B cell (primary cell): ENCODE measurements around the gene DSG3. TPM values are rescaled to one million over a fixed set of nuclear protein-coding genes. Genes with fewer than 3 reads are reported as not detected.

ENCODE experiments used
- ATAC-seq: fragments of 200-7000 bp; cut with Tn5 transposase; one replicate; pipeline ENCODE4 v1.10.0; 2021; ENCODE audit warnings: low read depth, mild to moderate bottlenecking, moderate number of reproducible peaks, moderate library complexity
- CTCF ChIA-PET: fragments of 350-600 bp; sonication (Branson Sonifier 250); formaldehyde crosslinking; loops from one replicate; lab custom pipeline; 2021; ENCODE audit warnings: antibody characterized with exemption, inconsistent platforms; lab: Charles Lee
- POLR2A ChIA-PET: fragments of 350-600 bp; sonication (Branson Sonifier 250); formaldehyde crosslinking; loops from one replicate; lab custom pipeline; 2021; ENCODE audit warnings: antibody characterized with exemption; lab: Charles Lee
- DNase-seq: peaks from one replicate; pipeline ENCODE4 v3.0.0; 2013
- H2AFZ ChIP-seq: 2 replicates; pipeline ENCODE4 v1.6.1; 2012; ENCODE audit warnings: mild to moderate bottlenecking, low read depth, low read length; ENCODE audit not compliant: insufficient read depth, poor library complexity, severe bottlenecking
- H3K27ac ChIP-seq, 2 donors: 1 replicate in 1 of 2; 2 replicates in 1 of 2; pipeline ENCODE4 v1.5.1; 2012 to 2013; ENCODE audit warnings: low read length in 2 of 2, mild to moderate bottlenecking in 2 of 2, moderate library complexity in 1 of 2
- H3K27me3 ChIP-seq, 4 experiments: fragments of 200-600 bp in 1 of 4; sonication (generic) in 1 of 4; replicated peaks in 1 of 4; 1 replicate in 2 of 4; 2 replicates in 2 of 4; pipeline versions ENCODE4 v1.6.1 to v1.7.0; 2013 to 2016; ENCODE audit warnings: low read length in 3 of 4, mild to moderate bottlenecking in 2 of 4, mixed read lengths in 1 of 4, moderate library complexity in 1 of 4; ENCODE audit not compliant: insufficient read depth in 4 of 4, control insufficient read depth in 3 of 4; ENCODE audit errors: control extremely low read depth in 1 of 4
- H3K36me3 ChIP-seq, 2 experiments: replicated peaks in 1 of 2; 1 replicate in 1 of 2; 2 replicates in 1 of 2; pipeline versions ENCODE4 v1.6.1 to v1.7.1; 2013; ENCODE audit warnings: low read length in 1 of 2; ENCODE audit not compliant: insufficient read depth in 2 of 2, control insufficient read depth in 1 of 2; ENCODE audit errors: control extremely low read depth in 1 of 2, extremely low read depth in 1 of 2
- H3K4me1 ChIP-seq, 2 donors: fragments of 200-600 bp in 1 of 2; sonication (generic) in 1 of 2; 1 replicate in 1 of 2; 2 replicates in 1 of 2; pipeline versions ENCODE4 v1.5.1 to v1.6.1; 2013 to 2017; ENCODE audit warnings: low read length in 2 of 2; ENCODE audit not compliant: control insufficient read depth in 2 of 2, insufficient read depth in 2 of 2
- H3K4me2 ChIP-seq: replicated peaks from 2 replicates; pipeline ENCODE3; 2012; ENCODE audit warnings: mild to moderate bottlenecking, low read depth, low read length; ENCODE audit not compliant: poor library complexity, severe bottlenecking
- H3K4me3 ChIP-seq, 5 experiments: fragments of 200-600 bp in 1 of 5; sonication (generic) in 1 of 5; 1 replicate in 3 of 5; 2 replicates in 2 of 5; pipeline versions ENCODE4 v1.5.1 to v1.7.0; 2011 to 2016; ENCODE audit warnings: low read length in 4 of 5, mild to moderate bottlenecking in 4 of 5, low read depth in 2 of 5, control low read depth in 1 of 5, moderate library complexity in 1 of 5; ENCODE audit not compliant: insufficient read depth in 1 of 5; ENCODE audit errors: control extremely low read depth in 1 of 5, extremely low read depth in 1 of 5
- H3K79me2 ChIP-seq: fragments of 200-600 bp; sonication (generic); one replicate; pipeline ENCODE4 v1.6.0; 2016; ENCODE audit warnings: low read length; ENCODE audit not compliant: control insufficient read depth, insufficient read depth
- H3K9ac ChIP-seq: fragments of 200-600 bp; sonication (generic); 2 replicates; pipeline ENCODE4 v1.6.1; 2017; ENCODE audit warnings: mild to moderate bottlenecking, low read length, moderate library complexity
- H3K9me3 ChIP-seq, 3 donors: one replicate each; pipeline versions ENCODE4 v1.6.1 to v1.7.1; 2013; ENCODE audit warnings: low read length in 2 of 3; ENCODE audit not compliant: control insufficient read depth in 2 of 3, insufficient read depth in 1 of 3; ENCODE audit errors: control extremely low read depth in 1 of 3
- H4K20me1 ChIP-seq: 2 replicates; pipeline ENCODE4 v1.6.0; 2012; ENCODE audit warnings: mild to moderate bottlenecking, low read length; ENCODE audit not compliant: insufficient read depth, control insufficient read depth, poor library complexity, severe bottlenecking
- H3K27ac Mint-ChIP-seq: one replicate; pipeline ENCODE4 v1.8.0; 2021; ENCODE audit warnings: mixed read lengths
- H3K27me3 Mint-ChIP-seq: one replicate; pipeline ENCODE4 v1.8.0; 2021; ENCODE audit warnings: mixed read lengths
- H3K4me1 Mint-ChIP-seq: one replicate; pipeline ENCODE4 v1.8.0; 2021; ENCODE audit warnings: mixed read lengths
- H3K4me3 Mint-ChIP-seq: one replicate; pipeline ENCODE4 v1.8.0; 2021; ENCODE audit warnings: mixed read lengths
- H3K9me3 Mint-ChIP-seq: one replicate; pipeline ENCODE4 v1.8.0; 2022; ENCODE audit warnings: mixed read lengths; ENCODE audit not compliant: insufficient read depth
- EZH2 ChIP-seq: IDR thresholded peaks from 2 replicates; pipeline ENCODE4 v1.6.1; 2012; ENCODE audit warnings: borderline replicate concordance, low read depth, mild to moderate bottlenecking, moderate library complexity, low read length; ENCODE audit not compliant: insufficient read depth, poor library complexity, severe bottlenecking
- WGBS: methylation state at CpG from one replicate; pipeline ENCODE4 v1.1.5; 2013; ENCODE audit warnings: missing lambda C conversion rate; ENCODE audit not compliant: insufficient coverage; 5-methylcytosine and 5-hydroxymethylcytosine counted together
- intact Hi-C: fragments of 100-400 bp; cut with micrococcal nuclease; formaldehyde crosslinking; loops from one replicate; pipeline ENCODE4 v1.10.0; 2022
- polyA plus RNA-seq: library from polyadenylated mRNA; depleted of rRNA; stranded (reverse); fragments of >200 nt; gene quantifications from 2 replicates; pipeline ENCODE4 v1.2.3, GENCODE V29; 2012
- total RNA-seq, 2 donors: library from RNA; stranded (reverse); fragments of 120-200 nt in 1 of 2; gene quantifications; 1 replicate in 1 of 2; 2 replicates in 1 of 2; pipeline versions ENCODE4 v1.2.3 to v1.2.4, GENCODE V29; 2013 to 2022
- TF ChIP-seq, protein P1 (sequence below): fragments of 200-600 bp; IDR thresholded peaks from one replicate; pipeline ENCODE4 v1.8.0; 2022; ENCODE audit warnings: antibody characterized with exemption, mild to moderate bottlenecking

Gene DSG3
- total and polyA plus RNA-seq, 2 donors (not counting 1 experiment from before 2014, with no cell fraction given), result not detected

DNA sequence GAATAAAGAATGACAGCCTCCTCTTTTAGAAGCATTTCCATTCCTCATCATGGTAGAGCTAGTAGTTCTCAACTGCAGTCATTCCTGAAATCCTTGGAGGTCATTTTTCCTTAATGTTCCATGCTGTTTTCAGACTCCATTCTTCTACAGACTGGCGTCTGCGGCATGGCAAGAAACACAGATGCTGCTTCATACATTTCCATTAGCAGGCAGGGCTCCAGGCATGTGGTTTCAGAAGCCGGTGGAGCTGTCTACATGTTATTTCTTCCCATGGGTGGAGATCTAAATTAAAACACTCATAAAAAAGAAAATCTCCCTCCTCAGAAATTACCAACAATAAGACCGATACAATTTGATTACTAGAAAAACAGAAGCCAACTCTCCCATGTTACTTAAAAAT lies 6.0 kb upstream of the DSG3 start:
- Histone ChIP-seq H3K27ac (no peak overlapping the region), H2AFZ (no peak overlapping the region), H3K79me2 (no peaks in the 10 kb centered on the region), H3K4me3 (no peak overlapping the region), H3K27me3 (no peaks in the 10 kb centered on the region), H3K9me3 (peaks cover 0 to 2% (median 0%) of the 10 kb centered on the region in 3 donors), H3K4me1 (no peaks in the 10 kb centered on the region), H3K36me3 (no peaks in the 10 kb centered on the region), H3K9ac (no peak overlapping the region), H4K20me1 (no peaks in the 10 kb centered on the region), H3K4me2 (no peak overlapping the region)
- CTCF ChIA-PET, result no interaction called here
- intact Hi-C loops, result no loop called here
- Mint-ChIP-seq H3K4me1 (no peaks in the 10 kb centered on the region), H3K27me3 (no peaks in the 10 kb centered on the region), H3K4me3 (no peak overlapping the region), H3K9me3 (peaks cover 2% of the 10 kb centered on the region), H3K27ac (no peak overlapping the region)
- ATAC-seq (no peak), DNase-seq (no peak)
- TF ChIP-seq, protein P1, sequence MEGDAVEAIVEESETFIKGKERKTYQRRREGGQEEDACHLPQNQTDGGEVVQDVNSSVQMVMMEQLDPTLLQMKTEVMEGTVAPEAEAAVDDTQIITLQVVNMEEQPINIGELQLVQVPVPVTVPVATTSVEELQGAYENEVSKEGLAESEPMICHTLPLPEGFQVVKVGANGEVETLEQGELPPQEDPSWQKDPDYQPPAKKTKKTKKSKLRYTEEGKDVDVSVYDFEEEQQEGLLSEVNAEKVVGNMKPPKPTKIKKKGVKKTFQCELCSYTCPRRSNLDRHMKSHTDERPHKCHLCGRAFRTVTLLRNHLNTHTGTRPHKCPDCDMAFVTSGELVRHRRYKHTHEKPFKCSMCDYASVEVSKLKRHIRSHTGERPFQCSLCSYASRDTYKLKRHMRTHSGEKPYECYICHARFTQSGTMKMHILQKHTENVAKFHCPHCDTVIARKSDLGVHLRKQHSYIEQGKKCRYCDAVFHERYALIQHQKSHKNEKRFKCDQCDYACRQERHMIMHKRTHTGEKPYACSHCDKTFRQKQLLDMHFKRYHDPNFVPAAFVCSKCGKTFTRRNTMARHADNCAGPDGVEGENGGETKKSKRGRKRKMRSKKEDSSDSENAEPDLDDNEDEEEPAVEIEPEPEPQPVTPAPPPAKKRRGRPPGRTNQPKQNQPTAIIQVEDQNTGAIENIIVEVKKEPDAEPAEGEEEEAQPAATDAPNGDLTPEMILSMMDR, result no peak
- TF ChIP-seq EZH2, result no peak
- POLR2A ChIA-PET, result no interaction called here
- 100% methylated on average over 3 of the region's 4 CpGs for WGBS

DNA sequence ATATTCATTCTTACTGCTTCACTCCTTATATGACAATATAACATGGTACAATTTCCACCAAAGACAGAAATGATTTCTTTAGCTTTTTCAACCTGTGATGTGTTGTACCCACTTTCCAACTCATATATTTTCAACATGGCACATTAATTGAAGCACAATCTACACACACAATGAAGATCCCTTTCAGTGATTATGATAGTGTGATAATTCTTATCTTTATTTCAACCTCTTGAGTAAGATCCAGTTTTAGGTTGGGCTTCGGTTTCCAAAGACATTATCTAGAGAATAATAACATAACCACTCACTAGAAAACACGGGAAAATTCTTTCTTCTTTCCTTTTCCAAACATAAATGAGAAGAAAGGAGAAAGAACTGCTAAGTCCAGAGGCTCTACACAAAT lies 3.4 kb upstream of the DSG3 start:
- no peaks in the 10 kb centered on the region for H3K27me3 Mint-ChIP-seq

More for the DNA sequence above, 3.4 kb upstream of the DSG3 start:
- no CpG with 5 or more reads among the region's 2 CpGs for WGBS
- H3K4me1 ChIP-seq, result no peaks in the 10 kb centered on the region
- H3K27ac ChIP-seq, result no peak overlapping the region
- H3K36me3 ChIP-seq, result no peaks in the 10 kb centered on the region
- no peaks in the 10 kb centered on the region for H3K79me2 ChIP-seq
- H3K9ac ChIP-seq, result no peak overlapping the region
- no peak overlapping the region for H2AFZ ChIP-seq
- intact Hi-C loops, result no loop called here
- H3K9me3 ChIP-seq, result peaks cover 0 to 2% (median 0%) of the 10 kb centered on the region in 3 donors
- H4K20me1 ChIP-seq, result no peaks in the 10 kb centered on the region
- Mint-ChIP-seq H3K27ac (no peak overlapping the region), H3K4me3 (no peak overlapping the region), H3K9me3 (peaks cover 2% of the 10 kb centered on the region), H3K4me1 (no peaks in the 10 kb centered on the region)
- POLR2A ChIA-PET, result no interaction called here
- no peaks in the 10 kb centered on the region for H3K27me3 ChIP-seq
- H3K4me3 ChIP-seq, result no peak overlapping the region
- no peak for DNase-seq
- ATAC-seq, result no peak
- CTCF ChIA-PET, result no interaction called here
- no peak overlapping the region for H3K4me2 ChIP-seq
- no peak for TF ChIP-seq EZH2
- TF ChIP-seq, protein P1, result no peak
